ENCODE data around the gene MTMR2. TPM values are rescaled to one million over a fixed set of nuclear protein-coding genes. Genes with fewer than 3 reads are reported as not detected.

Gene MTMR2
- total and polyA plus RNA-seq, 2 experiments from 2014 or later, result 26.6 to 52.6 TPM

DNA sequence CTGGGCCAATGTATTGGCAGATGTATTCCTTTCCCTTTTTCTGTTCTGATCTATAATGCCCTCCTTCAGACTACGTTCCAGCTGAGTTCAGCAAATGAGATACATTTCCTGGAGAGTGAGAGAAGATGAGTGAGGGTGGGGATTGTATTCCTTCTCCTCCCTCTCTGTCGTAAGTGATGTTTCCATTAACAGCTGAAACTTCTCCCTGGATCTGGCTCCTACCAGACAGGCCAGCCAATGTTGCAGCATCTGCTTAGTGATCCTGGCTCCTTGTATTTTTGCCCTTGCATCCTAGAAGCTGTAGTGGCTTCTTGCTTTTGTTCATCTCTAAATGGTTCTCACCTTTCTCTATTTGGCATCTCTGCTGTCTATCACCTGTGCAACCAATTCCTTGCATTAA lies 48.2 kb upstream of the MTMR2 start:
- no peaks in the 10 kb centered on the region for H4K20me1 ChIP-seq (replicated peaks; ENCODE audit: insufficient read depth)
- no peak overlapping the region for H3K27ac ChIP-seq (ENCODE audit: low read depth)
- no peaks in the 10 kb centered on the region for H3K36me3 ChIP-seq (ENCODE audit: insufficient read depth)
- H3K79me2 ChIP-seq (replicated peaks; ENCODE audit: insufficient read depth), result no peaks in the 10 kb centered on the region
- H3K4me3 ChIP-seq, result no peak overlapping the region
- Mint-ChIP-seq H3K27ac (no peak overlapping the region), H3K4me1 (no peaks in the 10 kb centered on the region), H3K27me3 (ENCODE audit: insufficient read depth, low read depth, poor library complexity) (no peaks in the 10 kb centered on the region), H3K4me3 (no peak overlapping the region), H3K36me3 (ENCODE audit: low read depth) (no peaks in the 10 kb centered on the region), H3K9me3 (peaks cover 4% of the 10 kb centered on the region; the same call in 2 of the 3 replicates)
- H3K9me2 ChIP-seq (ENCODE audit: insufficient read depth), result no peaks in the 10 kb centered on the region
- no peaks in the 10 kb centered on the region for H3F3A ChIP-seq (replicated peaks; ENCODE audit: low read depth)
- DNase-seq (ENCODE audit: low spot score), result no peak
- H3K27me3 ChIP-seq (ENCODE audit: insufficient read depth), result no peaks in the 10 kb centered on the region
- no peak overlapping the region for H3K4me2 ChIP-seq
- no peak overlapping the region for H2AFZ ChIP-seq
- H3K4me1 ChIP-seq (ENCODE audit: insufficient read depth), result no peaks in the 10 kb centered on the region
- ATAC-seq, result no peak
- TF ChIP-seq JUNB (IDR thresholded peaks at IDR 0.05; ENCODE audit: unreplicated experiment) (no peak), STAT1 (IDR thresholded peaks at IDR 0.05; ENCODE audit: unreplicated experiment) (no peak), EZH2 (IDR thresholded peaks at IDR 0.05; ENCODE audit: low read depth, unreplicated experiment) (no peak), CREB1 (CRISPR knock-in tag; IDR thresholded peaks at IDR 0.05; ENCODE audit: low read depth) (no peak), NANOG (IDR thresholded peaks at IDR 0.05; ENCODE audit: borderline replicate concordance) (no peak), ZNF114 (CRISPR knock-in tag; IDR thresholded peaks at IDR 0.05) (no peak), ZNF331 (CRISPR knock-in tag; IDR thresholded peaks at IDR 0.05; ENCODE audit: low read depth) (no peak), POLR2AphosphoS5 (IDR thresholded peaks at IDR 0.05; ENCODE audit: low read depth) (no peak), EZH2phosphoT487 (IDR thresholded peaks at IDR 0.05; ENCODE audit: unreplicated experiment) (no peak)
- TF ChIP-seq, protein P1, sequence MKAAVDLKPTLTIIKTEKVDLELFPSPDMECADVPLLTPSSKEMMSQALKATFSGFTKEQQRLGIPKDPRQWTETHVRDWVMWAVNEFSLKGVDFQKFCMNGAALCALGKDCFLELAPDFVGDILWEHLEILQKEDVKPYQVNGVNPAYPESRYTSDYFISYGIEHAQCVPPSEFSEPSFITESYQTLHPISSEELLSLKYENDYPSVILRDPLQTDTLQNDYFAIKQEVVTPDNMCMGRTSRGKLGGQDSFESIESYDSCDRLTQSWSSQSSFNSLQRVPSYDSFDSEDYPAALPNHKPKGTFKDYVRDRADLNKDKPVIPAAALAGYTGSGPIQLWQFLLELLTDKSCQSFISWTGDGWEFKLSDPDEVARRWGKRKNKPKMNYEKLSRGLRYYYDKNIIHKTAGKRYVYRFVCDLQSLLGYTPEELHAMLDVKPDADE (IDR thresholded peaks at IDR 0.05), result no peak
- TF ChIP-seq, protein P2, sequence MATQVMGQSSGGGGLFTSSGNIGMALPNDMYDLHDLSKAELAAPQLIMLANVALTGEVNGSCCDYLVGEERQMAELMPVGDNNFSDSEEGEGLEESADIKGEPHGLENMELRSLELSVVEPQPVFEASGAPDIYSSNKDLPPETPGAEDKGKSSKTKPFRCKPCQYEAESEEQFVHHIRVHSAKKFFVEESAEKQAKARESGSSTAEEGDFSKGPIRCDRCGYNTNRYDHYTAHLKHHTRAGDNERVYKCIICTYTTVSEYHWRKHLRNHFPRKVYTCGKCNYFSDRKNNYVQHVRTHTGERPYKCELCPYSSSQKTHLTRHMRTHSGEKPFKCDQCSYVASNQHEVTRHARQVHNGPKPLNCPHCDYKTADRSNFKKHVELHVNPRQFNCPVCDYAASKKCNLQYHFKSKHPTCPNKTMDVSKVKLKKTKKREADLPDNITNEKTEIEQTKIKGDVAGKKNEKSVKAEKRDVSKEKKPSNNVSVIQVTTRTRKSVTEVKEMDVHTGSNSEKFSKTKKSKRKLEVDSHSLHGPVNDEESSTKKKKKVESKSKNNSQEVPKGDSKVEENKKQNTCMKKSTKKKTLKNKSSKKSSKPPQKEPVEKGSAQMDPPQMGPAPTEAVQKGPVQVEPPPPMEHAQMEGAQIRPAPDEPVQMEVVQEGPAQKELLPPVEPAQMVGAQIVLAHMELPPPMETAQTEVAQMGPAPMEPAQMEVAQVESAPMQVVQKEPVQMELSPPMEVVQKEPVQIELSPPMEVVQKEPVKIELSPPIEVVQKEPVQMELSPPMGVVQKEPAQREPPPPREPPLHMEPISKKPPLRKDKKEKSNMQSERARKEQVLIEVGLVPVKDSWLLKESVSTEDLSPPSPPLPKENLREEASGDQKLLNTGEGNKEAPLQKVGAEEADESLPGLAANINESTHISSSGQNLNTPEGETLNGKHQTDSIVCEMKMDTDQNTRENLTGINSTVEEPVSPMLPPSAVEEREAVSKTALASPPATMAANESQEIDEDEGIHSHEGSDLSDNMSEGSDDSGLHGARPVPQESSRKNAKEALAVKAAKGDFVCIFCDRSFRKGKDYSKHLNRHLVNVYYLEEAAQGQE (IDR thresholded peaks at IDR 0.05; ENCODE audit: unreplicated experiment), result no peak
- TF ChIP-seq, protein P3, sequence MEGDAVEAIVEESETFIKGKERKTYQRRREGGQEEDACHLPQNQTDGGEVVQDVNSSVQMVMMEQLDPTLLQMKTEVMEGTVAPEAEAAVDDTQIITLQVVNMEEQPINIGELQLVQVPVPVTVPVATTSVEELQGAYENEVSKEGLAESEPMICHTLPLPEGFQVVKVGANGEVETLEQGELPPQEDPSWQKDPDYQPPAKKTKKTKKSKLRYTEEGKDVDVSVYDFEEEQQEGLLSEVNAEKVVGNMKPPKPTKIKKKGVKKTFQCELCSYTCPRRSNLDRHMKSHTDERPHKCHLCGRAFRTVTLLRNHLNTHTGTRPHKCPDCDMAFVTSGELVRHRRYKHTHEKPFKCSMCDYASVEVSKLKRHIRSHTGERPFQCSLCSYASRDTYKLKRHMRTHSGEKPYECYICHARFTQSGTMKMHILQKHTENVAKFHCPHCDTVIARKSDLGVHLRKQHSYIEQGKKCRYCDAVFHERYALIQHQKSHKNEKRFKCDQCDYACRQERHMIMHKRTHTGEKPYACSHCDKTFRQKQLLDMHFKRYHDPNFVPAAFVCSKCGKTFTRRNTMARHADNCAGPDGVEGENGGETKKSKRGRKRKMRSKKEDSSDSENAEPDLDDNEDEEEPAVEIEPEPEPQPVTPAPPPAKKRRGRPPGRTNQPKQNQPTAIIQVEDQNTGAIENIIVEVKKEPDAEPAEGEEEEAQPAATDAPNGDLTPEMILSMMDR (conservative IDR thresholded peaks at IDR 0.05; ENCODE audit: low read depth in 2 of 2), result no peak

Data from GM23338 (cell line).